ENCODE results near the gene PLK3. TPM values are rescaled to one million over a fixed set of nuclear protein-coding genes. Genes with fewer than 3 reads are reported as not detected.
A peak's percentile ranks its signal among the peaks of the same experiment; 100 is the strongest.

Gene PLK3
- total RNA-seq, 6 experiments from 2014 or later: 1.8 to 5.3 (median 3.6) TPM

GRCh38 chr1:44830900-44831304 lies 30.7 kb downstream of the PLK3 start:
- Histone ChIP-seq H3K4me1 (no peaks in the 10 kb centered on the region), H3K27ac (no peak overlapping the region), H3K9me3 (no peaks in the 10 kb centered on the region), H3K4me3 (no peak overlapping the region), H3K27me3 (no peaks in the 10 kb centered on the region), H3K36me3 (no peaks in the 10 kb centered on the region)
- WGBS (ENCODE audit: insufficient coverage, low coverage, low lambda C conversion rate, missing lambda C conversion rate): 71% methylated on average over 3 of the region's 10 CpGs
- TF ChIP-seq POLR2A (IDR thresholded peaks at IDR 0.05): no peak
- intact Hi-C loops (cut with DNase I): loop anchor here in 1 of 2 donors (10.0 kb wide), 1 partner anchor 46 kb away; the partner anchor contains the start of gene BEST4
- DNase-seq (peak in 1 of 3 donors; percentile 44), ATAC-seq (no peak)

GRCh38 chr1:44831516-44831915 lies 31.3 kb downstream of the PLK3 start:
- intact Hi-C loops (cut with DNase I): loop anchor here in 1 of 2 donors (10.0 kb wide), 1 partner anchor 47 kb away; the partner anchor contains the start of gene BEST4
- DNase-seq: peak in 1 of 3 donors; percentile 38

GRCh38 chr1:44832056-44832705 lies 32.0 kb downstream of the PLK3 start:
- DNase-seq: no peak
- intact Hi-C loops (cut with DNase I): loop anchor here in 1 of 2 donors (10.0 kb wide), 1 partner anchor 47 kb away; the partner anchor contains the start of gene BEST4
- TF ChIP-seq CTCF (IDR thresholded peaks at IDR 0.05): no peak
- TF ChIP-seq POLR2A (IDR thresholded peaks at IDR 0.05): no peak
- 58% methylated on average over 4 of the region's 13 CpGs for WGBS (ENCODE audit: insufficient coverage, low coverage, low lambda C conversion rate, missing lambda C conversion rate)
- Histone ChIP-seq H3K27ac (no peak overlapping the region), H3K4me1 (no peaks in the 10 kb centered on the region), H3K9me3 (no peaks in the 10 kb centered on the region), H3K27me3 (no peaks in the 10 kb centered on the region), H3K36me3 (no peaks in the 10 kb centered on the region), H3K4me3 (no peak overlapping the region)
- no peak for ATAC-seq

More at GRCh38 chr1:44831516-44831915, 31.3 kb downstream of the PLK3 start:
- no peaks in the 10 kb centered on the region for H3K27me3 ChIP-seq
- 60% methylated on average over 4 of the region's 9 CpGs for WGBS (ENCODE audit: insufficient coverage, low coverage, low lambda C conversion rate, missing lambda C conversion rate)
- no peaks in the 10 kb centered on the region for H3K9me3 ChIP-seq
- no peak for ATAC-seq
- no peak overlapping the region for H3K27ac ChIP-seq
- no peak overlapping the region for H3K4me3 ChIP-seq
- no peak for TF ChIP-seq CTCF (IDR thresholded peaks at IDR 0.05)
- no peak for TF ChIP-seq POLR2A (IDR thresholded peaks at IDR 0.05)
- no peaks in the 10 kb centered on the region for H3K36me3 ChIP-seq
- H3K4me1 ChIP-seq: no peaks in the 10 kb centered on the region

GRCh38 chr1:44834328-44834727 lies 34.2 kb downstream of the PLK3 start:
- H3K4me1 ChIP-seq: no peaks in the 10 kb centered on the region
- H3K27ac ChIP-seq: no peak overlapping the region
- DNase-seq (no peak), ATAC-seq (no peak)
- H3K36me3 ChIP-seq: no peaks in the 10 kb centered on the region
- 57% methylated on average over 7 of the region's 7 CpGs for WGBS (ENCODE audit: insufficient coverage, low coverage, low lambda C conversion rate, missing lambda C conversion rate)
- intact Hi-C loops (cut with DNase I): loop anchor here in 1 of 2 donors (10.0 kb wide), 1 partner anchor 50 kb away; the partner anchor contains the start of gene BEST4
- no peaks in the 10 kb centered on the region for H3K9me3 ChIP-seq
- TF ChIP-seq POLR2A (IDR thresholded peaks at IDR 0.05): no peak
- no peak for TF ChIP-seq CTCF (IDR thresholded peaks at IDR 0.05)
- no peaks in the 10 kb centered on the region for H3K27me3 ChIP-seq
- H3K4me3 ChIP-seq: no peak overlapping the region

Data from right lobe of liver (tissue), 6 donors.